ENCODE data around the gene SFTPD. TPM values are rescaled to one million over a fixed set of nuclear protein-coding genes. Genes with fewer than 3 reads are reported as not detected.
A peak's percentile ranks its signal among the peaks of the same experiment; 100 is the strongest.
"Not testable (repeated sequence)": the region's sequence is repeated elsewhere in the genome, so short reads cannot be mapped to it uniquely, and the experiment has no call there.

SFTPD gene
- 0.14 and 0.19 TPM in 2 replicates for polyA plus RNA-seq (2013)

DNA sequence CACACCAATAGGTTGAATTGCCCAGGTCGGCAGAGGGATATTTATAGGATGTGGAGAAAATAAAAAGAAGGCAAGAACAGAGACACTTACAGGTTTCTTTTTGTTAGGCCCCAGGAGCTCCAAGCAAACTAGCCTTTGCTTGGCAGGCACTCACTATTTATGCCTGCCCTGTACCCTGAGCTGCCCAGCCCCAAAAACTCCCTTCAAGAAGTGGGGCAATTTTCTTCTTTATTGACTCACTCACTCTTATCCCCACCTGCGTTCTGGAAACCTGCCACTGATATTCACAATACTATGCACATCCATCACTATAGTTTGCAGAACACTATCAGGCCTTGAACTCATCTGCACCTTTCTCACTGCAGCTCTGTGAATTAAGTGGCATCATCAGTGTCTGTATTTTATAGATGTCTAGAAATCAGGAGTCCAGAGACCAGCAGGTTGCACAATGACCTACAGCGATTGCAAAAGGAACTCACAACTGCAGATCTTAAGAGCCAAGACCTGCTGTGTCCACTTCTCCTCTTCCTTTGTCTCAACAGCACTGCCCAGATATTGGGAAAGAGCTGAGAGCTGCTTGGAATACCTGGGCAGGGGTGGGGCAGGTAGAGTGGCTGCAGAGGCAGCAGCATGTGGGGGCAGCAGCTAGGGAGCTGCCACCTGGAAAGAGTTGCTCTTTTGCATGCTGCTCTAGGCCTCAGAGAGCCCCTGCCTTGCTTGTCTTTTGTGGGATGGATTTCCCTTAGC lies at the start of gene SFTPD:
Gene SFTPD (minus strand): TSS at position 130 of the 747 bp plus-strand sequence. CDS start 2,446 bp downstream, outside the sequence.
- no peak within 1 kb of the TSS for H4K8ac ChIP-seq (ENCODE audit: low read depth, low read length)
- peak; percentile 93 to 98 for DNase-seq
- no peaks in the 10 kb centered on the region for H3K36me3 ChIP-seq (ENCODE audit: control insufficient read depth in 1 of 2, insufficient read depth in 2 of 2, low read length in 2 of 2)
- no peak within 1 kb of the TSS for H3K27ac ChIP-seq (ENCODE audit: low read depth, low read length)
- no peak within 1 kb of the TSS for H3K18ac ChIP-seq (ENCODE audit: low read length)
- no peak within 1 kb of the TSS for H2BK5ac ChIP-seq (ENCODE audit: low read depth, low read length, poor library complexity)
- H3K79me2 ChIP-seq (ENCODE audit: control insufficient read depth, insufficient read depth, low read length, poor library complexity) = no peaks in the 10 kb centered on the region
- H3K4me2 ChIP-seq (ENCODE audit: low read length) = no peak within 1 kb of the TSS
- no CpG with 5 or more reads among the region's 3 CpGs for WGBS (ENCODE audit: extremely low coverage, insufficient coverage, insufficient read length)
- peaks cover 2% of the 10 kb centered on the region in 2 experiments for H3K4me1 ChIP-seq (ENCODE audit: control insufficient read depth in 1 of 2, insufficient read depth in 2 of 2, low read length in 2 of 2)
- H3K9ac ChIP-seq (ENCODE audit: low read length) = no peak within 1 kb of the TSS
- no peaks in the 10 kb centered on the region for H3K27me3 ChIP-seq (ENCODE audit: insufficient read depth, low read length)
- no peak within 1 kb of the TSS for H2AFZ ChIP-seq (ENCODE audit: insufficient read depth, low read length, poor library complexity)
- H4K12ac ChIP-seq (ENCODE audit: low read depth, low read length) = no peak within 1 kb of the TSS
- H3K23ac ChIP-seq (ENCODE audit: low read length) = no peak within 1 kb of the TSS
- peaks cover 9% of the 10 kb centered on the region for H3K9me3 ChIP-seq (ENCODE audit: insufficient read depth, low read depth, low read length)
- H4K91ac ChIP-seq (ENCODE audit: low read depth, low read length) = no peak within 1 kb of the TSS
- no peak within 1 kb of the TSS for H2BK120ac ChIP-seq (ENCODE audit: insufficient read depth, low read length, poor library complexity)
- no peak within 1 kb of the TSS for H3K4ac ChIP-seq (ENCODE audit: low read depth, low read length)
- H3K4me3 ChIP-seq (ENCODE audit: low read depth, low read length) = no peak within 1 kb of the TSS
- H2AK5ac ChIP-seq (ENCODE audit: low read length) = no peak within 1 kb of the TSS
- H2BK12ac ChIP-seq (ENCODE audit: low read length) = no peak within 1 kb of the TSS
- H3K14ac ChIP-seq (ENCODE audit: low read length) = no peak within 1 kb of the TSS
- no peaks in the 10 kb centered on the region for H3K79me1 ChIP-seq (ENCODE audit: low read length)

DNA sequence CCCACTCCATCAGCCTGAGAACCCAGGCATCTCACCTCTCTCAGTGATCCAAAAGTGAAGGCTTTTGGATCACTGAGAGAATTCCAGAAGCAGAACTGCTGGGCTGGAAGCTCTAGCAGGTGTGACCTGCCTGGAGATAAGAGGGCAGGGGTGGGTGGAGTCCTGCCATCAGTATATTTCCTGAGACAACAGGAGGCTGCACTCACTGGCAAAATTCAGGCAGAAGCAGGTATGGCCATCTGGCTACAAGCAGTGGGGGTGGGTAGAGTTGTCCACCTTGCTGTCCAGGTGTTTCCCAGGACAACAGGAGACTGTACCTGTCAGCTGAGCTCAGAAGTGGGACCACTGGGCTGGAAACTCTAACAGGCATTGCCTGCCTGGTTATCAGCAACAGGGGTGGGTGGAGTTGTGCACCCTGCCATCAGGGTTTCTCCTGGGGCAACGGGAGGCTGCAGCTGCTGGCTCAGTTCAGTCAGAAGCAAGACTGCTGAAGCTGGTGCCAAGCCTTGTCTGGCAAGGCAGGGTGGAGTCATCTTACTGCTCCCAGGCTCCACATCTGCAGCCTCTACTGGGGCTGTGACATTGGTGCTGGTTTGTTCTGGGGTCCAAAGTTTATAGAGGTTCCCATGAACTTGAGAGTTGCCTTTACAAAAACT lies 47.2 kb upstream of the SFTPD start:
- peaks cover 2% of the 10 kb centered on the region for H3K9me3 ChIP-seq (ENCODE audit: insufficient read depth, low read depth, low read length)
- no peaks in the 10 kb centered on the region for H3K79me2 ChIP-seq (ENCODE audit: control insufficient read depth, insufficient read depth, low read length, poor library complexity)
- no peak overlapping the region for H3K9ac ChIP-seq (ENCODE audit: low read length)
- no peak overlapping the region for H2BK5ac ChIP-seq (ENCODE audit: low read depth, low read length, poor library complexity)
- H2AK5ac ChIP-seq (ENCODE audit: low read length) = peak overlapping the region; percentile 41
- H3K36me3 ChIP-seq (ENCODE audit: control insufficient read depth in 1 of 2, insufficient read depth in 2 of 2, low read length in 2 of 2) = no peaks in the 10 kb centered on the region
- H2BK12ac ChIP-seq (ENCODE audit: low read length) = peak overlapping the region; percentile 65
- no peak overlapping the region for H4K91ac ChIP-seq (ENCODE audit: low read depth, low read length)
- H3K23ac ChIP-seq (ENCODE audit: low read length) = no peak overlapping the region
- H4K8ac ChIP-seq (ENCODE audit: low read depth, low read length) = no peak overlapping the region
- H4K12ac ChIP-seq (ENCODE audit: low read depth, low read length) = no peak overlapping the region
- H3K27me3 ChIP-seq (ENCODE audit: insufficient read depth, low read length) = no peaks in the 10 kb centered on the region
- H2AFZ ChIP-seq (ENCODE audit: insufficient read depth, low read length, poor library complexity) = no peak overlapping the region
- no CpG with 5 or more reads among the region's 1 CpG for WGBS (ENCODE audit: extremely low coverage, insufficient coverage, insufficient read length)
- H3K18ac ChIP-seq (ENCODE audit: low read length) = no peak overlapping the region
- DNase-seq = no peak
- H3K27ac ChIP-seq (ENCODE audit: low read depth, low read length) = no peak overlapping the region
- no peak overlapping the region for H3K4me2 ChIP-seq (ENCODE audit: low read length)
- H3K79me1 ChIP-seq (ENCODE audit: low read length) = peaks cover 3% of the 10 kb centered on the region
- no peak overlapping the region for H3K4me3 ChIP-seq (ENCODE audit: low read depth, low read length)
- no peak overlapping the region for H3K14ac ChIP-seq (ENCODE audit: low read length)
- peak overlapping the region; percentile 23 for H2BK120ac ChIP-seq (ENCODE audit: insufficient read depth, low read length, poor library complexity)
- H3K4ac ChIP-seq (ENCODE audit: low read depth, low read length) = no peak overlapping the region
- H3K4me1 ChIP-seq (ENCODE audit: control insufficient read depth in 1 of 2, insufficient read depth in 2 of 2, low read length in 2 of 2) = peaks cover 7 to 11% of the 10 kb centered on the region in 2 experiments

DNA sequence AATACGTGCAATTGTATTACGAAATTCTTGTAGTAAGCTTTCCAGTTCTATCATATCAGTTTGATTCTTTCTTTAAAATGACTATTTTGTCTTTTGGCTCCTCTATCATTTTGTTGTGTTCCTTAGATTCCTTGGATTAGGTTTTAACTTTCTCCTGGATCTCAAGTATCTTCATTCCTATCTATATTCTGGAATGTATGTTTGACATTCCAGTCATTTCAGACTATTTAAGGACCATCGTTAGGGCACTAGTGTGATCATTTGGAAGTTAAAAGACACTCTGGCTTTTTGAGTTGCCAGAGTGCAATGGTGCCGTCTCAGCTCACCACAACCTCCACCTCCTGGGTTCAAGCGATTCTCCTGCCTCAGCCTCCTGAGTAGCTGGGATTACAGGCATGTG lies 45.7 kb upstream of the SFTPD start:
- no peak overlapping the region for H2BK120ac ChIP-seq (ENCODE audit: insufficient read depth, low read length, poor library complexity)
- peaks cover 2% of the 10 kb centered on the region for H3K9me3 ChIP-seq (ENCODE audit: insufficient read depth, low read depth, low read length)
- no peak overlapping the region for H3K4me2 ChIP-seq (ENCODE audit: low read length)
- H3K79me2 ChIP-seq (ENCODE audit: control insufficient read depth, insufficient read depth, low read length, poor library complexity) = no peaks in the 10 kb centered on the region
- peak in 1 of 2 donors; percentile 72 for DNase-seq
- no peak overlapping the region for H3K4ac ChIP-seq (ENCODE audit: low read depth, low read length)
- no peak overlapping the region for H3K9ac ChIP-seq (ENCODE audit: low read length)
- no peak overlapping the region for H4K12ac ChIP-seq (ENCODE audit: low read depth, low read length)
- peaks cover 3% of the 10 kb centered on the region for H3K79me1 ChIP-seq (ENCODE audit: low read length)
- H2AK5ac ChIP-seq (ENCODE audit: low read length) = no peak overlapping the region
- no peak overlapping the region for H3K4me3 ChIP-seq (ENCODE audit: low read depth, low read length)
- no peak overlapping the region for H3K14ac ChIP-seq (ENCODE audit: low read length)
- H3K27me3 ChIP-seq (ENCODE audit: insufficient read depth, low read length) = no peaks in the 10 kb centered on the region
- H2AFZ ChIP-seq (ENCODE audit: insufficient read depth, low read length, poor library complexity) = no peak overlapping the region
- H3K27ac ChIP-seq (ENCODE audit: low read depth, low read length) = no peak overlapping the region
- H3K4me1 ChIP-seq (ENCODE audit: control insufficient read depth in 1 of 2, insufficient read depth in 2 of 2, low read length in 2 of 2) = peaks cover 7 to 11% of the 10 kb centered on the region in 2 experiments
- H2BK5ac ChIP-seq (ENCODE audit: low read depth, low read length, poor library complexity) = no peak overlapping the region
- no peak overlapping the region for H2BK12ac ChIP-seq (ENCODE audit: low read length)
- H3K36me3 ChIP-seq (ENCODE audit: control insufficient read depth in 1 of 2, insufficient read depth in 2 of 2, low read length in 2 of 2) = no peaks in the 10 kb centered on the region
- H3K18ac ChIP-seq (ENCODE audit: low read length) = no peak overlapping the region
- H3K23ac ChIP-seq (ENCODE audit: low read length) = no peak overlapping the region
- H4K8ac ChIP-seq (ENCODE audit: low read depth, low read length) = no peak overlapping the region
- H4K91ac ChIP-seq (ENCODE audit: low read depth, low read length) = no peak overlapping the region
- no CpG with 5 or more reads among the region's 5 CpGs for WGBS (ENCODE audit: extremely low coverage, insufficient coverage, insufficient read length)

DNA sequence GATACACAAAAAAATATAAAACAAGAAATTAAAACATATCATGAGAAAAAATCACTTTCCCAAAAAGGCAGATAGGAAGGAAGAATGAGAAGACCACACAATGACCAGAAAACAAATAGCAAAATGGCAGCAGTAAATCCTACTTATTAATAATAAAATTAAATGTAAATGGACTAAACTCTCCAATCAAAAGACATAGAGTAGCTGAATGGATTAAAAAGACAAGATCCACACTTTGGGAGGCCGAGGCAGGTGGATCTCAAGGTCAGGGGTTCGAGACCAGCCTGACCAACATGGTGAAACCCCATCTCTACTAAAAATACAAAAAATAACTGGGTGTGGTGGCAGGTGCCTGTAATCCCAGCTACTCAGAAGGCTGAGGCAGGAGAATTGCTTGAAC lies 39.3 kb upstream of the SFTPD start:
- not testable (repeated sequence) for DNase-seq; H3K4me1 ChIP-seq (ENCODE audit: control insufficient read depth in 1 of 2, insufficient read depth in 2 of 2, low read length in 2 of 2); H3K79me2 ChIP-seq (ENCODE audit: control insufficient read depth, insufficient read depth, low read length, poor library complexity); H2BK120ac ChIP-seq (ENCODE audit: insufficient read depth, low read length, poor library complexity); H3K14ac ChIP-seq (ENCODE audit: low read length); H4K8ac ChIP-seq (ENCODE audit: low read depth, low read length); H3K79me1 ChIP-seq (ENCODE audit: low read length); H3K36me3 ChIP-seq (ENCODE audit: control insufficient read depth in 1 of 2, insufficient read depth in 2 of 2, low read length in 2 of 2); H3K4me2 ChIP-seq (ENCODE audit: low read length); H3K23ac ChIP-seq (ENCODE audit: low read length); H3K4me3 ChIP-seq (ENCODE audit: low read depth, low read length); H3K27me3 ChIP-seq (ENCODE audit: insufficient read depth, low read length); H3K4ac ChIP-seq (ENCODE audit: low read depth, low read length); H3K18ac ChIP-seq (ENCODE audit: low read length); H2BK5ac ChIP-seq (ENCODE audit: low read depth, low read length, poor library complexity); H2AFZ ChIP-seq (ENCODE audit: insufficient read depth, low read length, poor library complexity); H3K9me3 ChIP-seq (ENCODE audit: insufficient read depth, low read depth, low read length); H3K9ac ChIP-seq (ENCODE audit: low read length); H2BK12ac ChIP-seq (ENCODE audit: low read length); H4K12ac ChIP-seq (ENCODE audit: low read depth, low read length); H4K91ac ChIP-seq (ENCODE audit: low read depth, low read length); H2AK5ac ChIP-seq (ENCODE audit: low read length); H3K27ac ChIP-seq (ENCODE audit: low read depth, low read length)
- WGBS (ENCODE audit: extremely low coverage, insufficient coverage, insufficient read length) = no CpG with 5 or more reads among the region's 2 CpGs

Measured in trophoblast cell (in vitro differentiated cells and primary cell).